ENCODE measurements around the gene RANBP3. TPM values are rescaled to one million over a fixed set of nuclear protein-coding genes. Genes with fewer than 3 reads are reported as not detected.
A peak's percentile ranks its signal among the peaks of the same experiment; 100 is the strongest.

The RANBP3 gene
- total RNA-seq, 1 experiment from 2014 or later, result 62.4 TPM

DNA sequence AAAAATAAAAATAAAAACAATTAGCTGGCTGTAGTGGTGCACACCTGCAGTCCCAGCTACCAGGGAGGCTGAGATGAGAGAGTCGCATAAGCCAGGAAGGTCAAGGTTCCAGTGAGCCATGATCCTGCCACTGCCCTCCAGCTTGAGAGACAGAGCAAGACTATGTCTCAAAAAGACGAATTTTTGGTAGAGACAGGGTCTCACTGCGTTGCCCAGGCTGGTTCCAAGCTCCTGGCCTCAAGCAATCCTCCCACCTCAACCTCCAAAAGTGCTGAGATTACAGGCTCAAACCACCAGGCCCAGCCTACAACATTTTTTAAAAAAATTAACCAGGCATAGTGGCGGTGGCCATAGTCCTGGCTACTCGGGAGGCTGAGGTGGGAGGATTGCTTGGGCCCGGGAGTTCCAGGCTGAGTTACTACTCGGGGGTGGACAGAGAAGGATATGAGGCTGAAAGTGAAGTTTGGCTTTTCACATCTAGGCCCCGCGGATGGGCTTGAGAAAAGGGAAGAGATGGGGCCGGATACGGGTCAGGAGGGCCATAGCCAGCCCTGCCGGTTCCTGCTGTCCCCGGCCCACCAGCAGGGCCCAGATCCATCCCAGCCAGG lies 84.5 kb downstream of the RANBP3 start (continued):
- TF ChIP-seq FOSL1 (IDR thresholded peaks at IDR 0.05; ENCODE audit: low read depth) (no peak), POLR2AphosphoS5 (IDR thresholded peaks at IDR 0.05; ENCODE audit: low read depth, low read length) (no peak; the same call in 1 of the 2 replicates), ZFX (IDR thresholded peaks at IDR 0.05) (no peak), SIN3A (IDR thresholded peaks at IDR 0.05; ENCODE audit: low read depth) (no peak), EZH2 (IDR thresholded peaks at IDR 0.05) (no peak)
- TF ChIP-seq, protein P1, sequence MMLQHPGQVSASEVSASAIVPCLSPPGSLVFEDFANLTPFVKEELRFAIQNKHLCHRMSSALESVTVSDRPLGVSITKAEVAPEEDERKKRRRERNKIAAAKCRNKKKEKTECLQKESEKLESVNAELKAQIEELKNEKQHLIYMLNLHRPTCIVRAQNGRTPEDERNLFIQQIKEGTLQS (IDR thresholded peaks at IDR 0.05), result no peak
- TF ChIP-seq, protein P2, sequence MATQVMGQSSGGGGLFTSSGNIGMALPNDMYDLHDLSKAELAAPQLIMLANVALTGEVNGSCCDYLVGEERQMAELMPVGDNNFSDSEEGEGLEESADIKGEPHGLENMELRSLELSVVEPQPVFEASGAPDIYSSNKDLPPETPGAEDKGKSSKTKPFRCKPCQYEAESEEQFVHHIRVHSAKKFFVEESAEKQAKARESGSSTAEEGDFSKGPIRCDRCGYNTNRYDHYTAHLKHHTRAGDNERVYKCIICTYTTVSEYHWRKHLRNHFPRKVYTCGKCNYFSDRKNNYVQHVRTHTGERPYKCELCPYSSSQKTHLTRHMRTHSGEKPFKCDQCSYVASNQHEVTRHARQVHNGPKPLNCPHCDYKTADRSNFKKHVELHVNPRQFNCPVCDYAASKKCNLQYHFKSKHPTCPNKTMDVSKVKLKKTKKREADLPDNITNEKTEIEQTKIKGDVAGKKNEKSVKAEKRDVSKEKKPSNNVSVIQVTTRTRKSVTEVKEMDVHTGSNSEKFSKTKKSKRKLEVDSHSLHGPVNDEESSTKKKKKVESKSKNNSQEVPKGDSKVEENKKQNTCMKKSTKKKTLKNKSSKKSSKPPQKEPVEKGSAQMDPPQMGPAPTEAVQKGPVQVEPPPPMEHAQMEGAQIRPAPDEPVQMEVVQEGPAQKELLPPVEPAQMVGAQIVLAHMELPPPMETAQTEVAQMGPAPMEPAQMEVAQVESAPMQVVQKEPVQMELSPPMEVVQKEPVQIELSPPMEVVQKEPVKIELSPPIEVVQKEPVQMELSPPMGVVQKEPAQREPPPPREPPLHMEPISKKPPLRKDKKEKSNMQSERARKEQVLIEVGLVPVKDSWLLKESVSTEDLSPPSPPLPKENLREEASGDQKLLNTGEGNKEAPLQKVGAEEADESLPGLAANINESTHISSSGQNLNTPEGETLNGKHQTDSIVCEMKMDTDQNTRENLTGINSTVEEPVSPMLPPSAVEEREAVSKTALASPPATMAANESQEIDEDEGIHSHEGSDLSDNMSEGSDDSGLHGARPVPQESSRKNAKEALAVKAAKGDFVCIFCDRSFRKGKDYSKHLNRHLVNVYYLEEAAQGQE (IDR thresholded peaks at IDR 0.05; ENCODE audit: low read depth), result no peak

DNA sequence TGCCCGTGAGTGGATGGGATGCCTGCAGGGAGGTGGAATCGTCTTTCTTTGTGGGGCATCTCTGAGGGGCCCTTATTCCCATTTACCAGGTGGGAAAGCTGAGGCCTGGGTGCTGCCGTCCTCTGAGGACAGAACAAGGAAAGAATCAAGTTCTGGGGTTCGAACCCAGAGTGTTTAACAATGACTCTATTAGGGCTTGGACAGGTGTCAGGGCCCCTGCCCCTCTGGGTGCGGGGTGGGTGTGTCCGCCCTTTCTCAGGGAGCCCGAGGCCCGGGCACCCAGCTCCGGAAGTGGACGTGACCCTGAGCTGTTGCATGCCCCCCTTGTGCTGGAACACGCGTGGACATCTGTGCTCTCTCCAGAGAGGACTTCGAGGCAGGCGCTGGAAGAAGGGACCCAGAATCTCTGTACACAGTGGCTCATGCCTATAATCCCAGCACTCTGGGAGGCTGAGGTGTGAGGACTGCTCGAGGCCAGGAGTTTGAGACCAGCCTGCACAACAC lies 85.1 kb downstream of the RANBP3 start:
- H4K20me1 ChIP-seq (ENCODE audit: insufficient read depth), result no peaks in the 10 kb centered on the region
- no peaks in the 10 kb centered on the region for H3K27me3 ChIP-seq (ENCODE audit: insufficient read depth, low read length)
- ChIA-PET CTCF (interaction anchor here (0.6 to 3.7 kb wide), 4 partner anchors 11 to 95 kb away, joined by 3 to 48 read pairs (median 4); partner anchors contain the start of genes NDUFA11 and NRTN), RAD21 (ENCODE audit: low non-redundant PET in 1 of 2, low total read pairs in 2 of 2, uncharacterized antibody in 2 of 2, unreplicated experiment in 2 of 2) (interaction anchor here (0.7 to 1.0 kb wide), 2 partner anchors 85 to 89 kb away, joined by 3 to 4 read pairs; no protein-coding TSS in a partner anchor), POLR2A (interaction anchor here (1.1 to 1.4 kb wide), 2 partner anchors 11 to 65 kb away, joined by 3 read pairs; no protein-coding TSS in a partner anchor)
- peaks cover 0 to 3% of the 10 kb centered on the region in 2 experiments; a peak in 1 of 4 replicates for H3K4me1 ChIP-seq (ENCODE audit: control insufficient read depth in 1 of 2, insufficient read depth in 2 of 2, low read length in 2 of 2)
- H3K9me3 ChIP-seq (ENCODE audit: control insufficient read depth in 1 of 2, insufficient read depth in 1 of 2, low read depth in 1 of 2, low read length in 2 of 2), result no peaks in the 10 kb centered on the region
- intact Hi-C loops (cut with micrococcal nuclease), result loop anchor here (1.0 to 2.0 kb wide), 2 partner anchors 64 to 89 kb away; no protein-coding TSS in a partner anchor
- no peak overlapping the region for H3K27ac ChIP-seq (ENCODE audit: low read depth, low read length)
- peaks cover 10% of the 10 kb centered on the region; the same call in 1 of the 2 replicates for H3K79me2 ChIP-seq (ENCODE audit: insufficient read depth, low read length)
- H3K9ac ChIP-seq (ENCODE audit: low read length), result no peak overlapping the region
- TSS peak; percentile 7 for BruUV-seq (replicated peaks)
- H3K4me3 ChIP-seq (replicated peaks in 1 of 2; ENCODE audit: low read depth in 1 of 2, low read length in 2 of 2), result no peak overlapping the region
- H2AFZ ChIP-seq (ENCODE audit: low read depth, low read length, poor library complexity, severe bottlenecking), result no peak overlapping the region
- peak; percentile 17 for ATAC-seq
- no peak for DNase-seq (ENCODE audit: low read depth, low spot score)
- H3K36me3 ChIP-seq (ENCODE audit: control insufficient read depth in 1 of 2, insufficient read depth in 2 of 2, low read length in 2 of 2), result 0 out of 4 replicates have a peak, but pooled peaks cover 0 to 7% of the 10 kb centered on the region in 2 experiments
- H3K4me2 ChIP-seq (ENCODE audit: low read length), result no peak overlapping the region
- H3K9me2 ChIP-seq (ENCODE audit: insufficient read depth), result no peaks in the 10 kb centered on the region
- no peak for TF ChIP-seq ZFX (IDR thresholded peaks at IDR 0.05)
- 0 out of 2 replicates have a peak, but pooled peaks have one; percentile 10 for TF ChIP-seq SIN3A (IDR thresholded peaks at IDR 0.05; ENCODE audit: low read depth)
- TF ChIP-seq POLR2AphosphoS5 (IDR thresholded peaks at IDR 0.05; ENCODE audit: low read depth, low read length), result 0 out of 2 replicates have a peak, but pooled peaks have one; percentile 9

All from HCT116 (cell line).